Stimulated activated CD4-positive, alpha-beta T cell treated with anti-CD3 and anti-CD28 coated beads, Interleukin-12 subunit alpha, Interleukin-12 subunit beta, amount 100 ng/mL, for 48 hours (primary cell): Measurements from ENCODE around the gene APOC4.
"Not testable (repeated sequence)": the region's sequence is repeated elsewhere in the genome, so short reads cannot be mapped to it uniquely, and the experiment has no call there.

Source experiments
- DNase-seq, 3 donors: peaks; one replicate each; pipeline ENCODE4 v3.0.0-alpha.2; 2020; ENCODE audit warnings: low read depth in 2 of 3, low spot score in 1 of 3

APOC4 gene

GRCh38 chr19:44914433-44915206, 27.4 kb upstream of the APOC4 start, which contains the start of gene APOC1:
TSS of gene APOC1 (plus strand) at chr19:44914608. CDS start at chr19:44914892, 284 bp downstream.
- DNase-seq, result peak; percentile 66 to 75 (median 74)

GRCh38 chr19:44924243-44924725, 17.8 kb upstream of the APOC4 start:
- DNase-seq, result no peak

- DNase-seq, result no peak
Measured at GRCh38 chr19:44925114-44925891, 16.7 kb upstream of the APOC4 start.

- not testable (repeated sequence) for DNase-seq
Measured at GRCh38 chr19:44926245-44927077, 15.6 kb upstream of the APOC4 start.

GRCh38 chr19:44927746-44928145, 14.3 kb upstream of the APOC4 start:
- no peak for DNase-seq

DNA sequence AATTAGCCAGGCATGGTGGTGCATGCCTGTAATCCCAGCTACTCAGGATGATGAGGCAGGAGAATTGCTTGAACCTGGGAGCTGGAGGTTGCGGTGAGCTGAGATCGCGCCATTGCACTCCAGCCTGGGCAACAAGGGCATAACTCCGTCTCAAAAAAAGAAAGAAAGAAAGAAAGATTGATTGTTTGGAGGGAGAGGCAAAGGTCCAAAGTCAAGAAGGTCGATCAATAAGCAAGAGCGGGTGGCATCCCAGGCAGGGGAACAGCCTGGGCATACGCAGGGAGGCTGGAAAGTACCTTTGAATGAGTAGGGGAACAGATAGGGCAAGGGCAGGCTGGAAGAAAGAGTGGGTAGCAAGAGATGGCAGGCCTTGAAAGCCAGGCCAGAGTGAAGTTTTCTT, 11.9 kb upstream of the APOC4 start:
- no peak for DNase-seq

GRCh38 chr19:44931541-44931940, 10.5 kb upstream of the APOC4 start:
- DNase-seq, result no peak

- DNase-seq, result no peak
Measured at GRCh38 chr19:44939668-44940067, 2.4 kb upstream of the APOC4 start.

- DNase-seq, result no peak
Measured at GRCh38 chr19:44943801-44944249, 1.8 kb downstream of the APOC4 start.

DNA sequence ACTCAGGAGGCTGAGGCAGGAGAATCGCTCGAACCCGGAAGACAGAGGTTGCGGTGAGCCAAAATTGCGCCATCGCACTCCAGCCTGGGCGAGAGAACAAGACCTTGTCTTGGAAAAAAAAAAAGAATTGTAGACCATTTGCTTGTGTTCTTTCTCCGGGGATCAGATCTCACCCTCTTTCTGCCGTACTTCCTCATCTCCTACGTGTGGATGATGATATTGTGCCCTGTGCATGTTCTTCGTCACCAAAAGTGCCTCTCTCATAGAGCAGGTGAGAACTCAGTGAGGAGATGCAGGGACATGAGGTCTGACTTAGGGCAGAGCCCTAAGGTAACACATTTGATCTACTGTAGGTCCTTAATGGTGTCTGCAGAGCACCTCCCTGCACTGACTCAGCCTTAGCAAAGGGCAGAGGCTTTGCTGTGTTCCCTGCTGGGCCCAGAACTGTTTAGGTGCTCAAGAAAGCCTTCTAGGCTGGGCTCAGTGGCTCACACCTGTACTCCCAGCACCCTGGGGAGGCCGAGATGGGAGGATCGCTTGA, 5.1 kb downstream of the APOC4 start:
- DNase-seq, result no peak

- DNase-seq, result no peak
Measured at GRCh38 chr19:44948237-44948636, 6.2 kb downstream of the APOC4 start.

GRCh38 chr19:44948763-44949374, 6.8 kb downstream of the APOC4 start:
- no peak for DNase-seq

DNA sequence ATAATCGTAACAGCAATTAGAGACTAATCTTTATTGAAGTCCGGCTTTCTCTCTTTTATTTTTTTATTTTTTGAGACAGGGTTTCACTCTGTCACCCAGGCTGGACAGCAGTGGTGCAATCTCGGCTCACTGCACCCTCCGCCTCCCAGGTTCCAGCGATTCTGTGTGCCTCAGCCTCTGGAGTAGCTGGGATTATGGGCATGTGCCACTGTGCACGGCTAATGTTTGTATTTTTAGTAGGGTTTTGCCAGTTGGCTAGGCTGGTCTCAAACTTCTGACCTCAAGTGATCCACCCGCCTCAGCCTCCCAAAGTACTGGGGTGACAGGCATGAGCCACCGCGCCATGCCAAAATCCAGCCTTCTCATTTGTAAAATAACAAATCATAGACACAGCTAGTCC, 7.5 kb downstream of the APOC4 start:
- DNase-seq, result no peak

DNA sequence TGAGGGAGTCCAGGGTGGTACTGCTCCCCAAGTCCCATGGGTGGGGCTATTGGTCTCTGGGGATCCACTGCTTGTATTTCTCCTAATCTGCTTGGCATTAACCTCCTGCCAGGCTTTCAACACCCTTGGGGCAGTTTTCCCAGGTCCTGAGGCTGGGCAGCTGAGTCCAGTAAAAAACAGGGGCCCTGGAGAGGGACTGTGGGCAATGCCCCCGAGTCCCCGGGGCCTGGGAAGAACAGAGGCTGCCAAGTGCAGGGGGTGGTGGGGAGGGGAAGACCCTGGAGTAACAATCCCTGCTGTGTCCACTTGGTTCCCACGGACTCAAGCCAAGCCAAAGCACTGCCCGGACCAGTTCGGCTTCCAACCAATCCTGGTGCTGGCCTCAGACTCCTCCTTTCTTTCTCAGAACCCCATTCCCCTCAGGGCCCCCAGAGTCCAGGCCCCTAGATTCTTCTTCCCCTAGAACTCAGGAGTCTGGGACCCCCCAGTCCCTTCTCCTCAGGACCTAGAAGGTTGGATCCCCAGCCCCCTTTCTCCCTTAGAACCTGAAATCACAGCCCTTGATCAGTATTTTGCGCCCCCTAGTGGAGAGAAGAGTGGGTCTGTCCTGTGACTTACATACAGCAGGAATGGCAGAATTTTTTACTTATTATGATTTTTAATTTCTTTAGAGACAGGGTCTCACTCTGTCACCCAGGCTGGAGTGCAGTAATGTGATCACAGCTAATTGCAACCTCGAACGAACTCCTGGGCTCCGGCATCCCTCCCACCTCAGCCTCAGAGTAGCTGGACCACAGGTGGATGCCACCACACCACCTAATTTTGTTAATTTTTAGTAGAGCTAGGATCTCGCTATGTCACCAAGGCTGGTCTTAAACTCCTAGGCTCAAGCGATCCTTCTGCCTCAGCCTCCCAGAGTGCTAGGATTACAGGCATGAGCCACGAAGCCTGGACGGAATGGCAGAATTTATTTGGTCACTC, 9.4 kb downstream of the APOC4 start:
- peak; percentile 31 to 74 (median 32) for DNase-seq

DNA sequence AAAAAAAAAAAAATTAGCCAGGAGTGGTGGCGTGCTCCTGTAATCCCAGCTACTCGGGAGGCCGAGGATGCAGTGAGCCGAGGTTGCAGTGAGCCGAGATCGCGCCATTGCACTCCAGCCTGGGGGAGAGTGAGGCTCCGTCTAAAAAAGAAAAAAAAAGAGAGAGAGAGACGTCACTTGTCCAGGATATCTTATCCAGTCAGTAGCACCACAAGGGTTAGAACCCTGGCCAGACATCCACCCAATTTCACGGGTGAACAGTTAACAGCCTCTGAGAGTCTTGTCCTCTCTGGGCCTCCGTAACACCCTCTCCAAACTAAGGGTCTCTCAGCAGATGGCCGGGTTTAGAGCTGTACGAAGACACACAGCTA, 12.2 kb downstream of the APOC4 start:
- no peak for DNase-seq

DNA sequence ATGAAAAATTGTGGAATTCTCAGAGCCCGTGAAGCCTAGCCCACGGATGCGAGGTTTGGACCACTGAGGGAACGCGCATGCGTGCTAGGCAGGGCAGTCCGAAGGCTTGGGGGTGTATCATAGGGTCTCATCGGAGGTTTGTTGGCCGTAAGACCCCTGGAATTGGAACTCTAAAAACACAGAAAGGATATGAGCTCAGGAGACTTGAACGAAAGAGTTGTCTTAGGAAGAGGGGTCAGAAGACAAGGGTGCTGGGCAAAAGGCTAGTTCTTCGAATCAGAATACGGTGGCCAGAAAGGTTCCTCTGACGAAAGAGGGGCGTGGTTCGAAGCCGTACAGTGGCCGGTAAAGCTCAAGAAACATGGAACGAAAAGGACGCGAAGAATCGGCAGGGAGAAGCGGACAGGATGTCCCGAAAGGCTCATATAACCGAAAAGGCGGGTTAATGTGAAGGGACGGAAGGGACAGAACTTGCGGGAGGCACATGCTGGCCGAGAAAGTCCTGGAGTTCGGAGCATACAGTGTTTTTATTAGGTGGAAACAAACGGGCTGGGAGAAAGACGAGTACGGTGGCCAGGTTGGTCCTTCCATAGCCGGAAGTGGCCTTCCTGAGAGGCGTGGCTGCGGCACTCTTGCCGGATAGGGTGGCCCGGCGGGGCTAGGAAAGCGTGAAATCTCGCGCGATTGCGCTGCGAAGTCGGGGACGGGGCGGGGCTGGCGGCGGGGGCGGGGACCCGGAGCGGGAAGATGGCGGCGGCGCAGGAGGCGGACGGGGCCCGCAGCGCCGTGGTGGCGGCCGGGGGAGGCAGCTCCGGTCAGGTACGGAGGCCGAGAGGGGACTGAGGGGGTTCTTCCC, 12.8 kb downstream of the APOC4 start, which contains the start of gene CLPTM1:
CLPTM1 (plus strand) TSS at position 732 of the 856 bp plus-strand sequence; CDS start at position 748, 16 bp downstream.
- DNase-seq, result peak; percentile 94 to 96 (median 96)

- no peak for DNase-seq
Measured at GRCh38 chr19:44955505-44956439, 13.7 kb downstream of the APOC4 start.
